Umbilical cord (tissue), 2 donors: ENCODE data around the gene DDX25. TPM values are rescaled to one million over a fixed set of nuclear protein-coding genes. Genes with fewer than 3 reads are reported as not detected.

Experiments
- DNase-seq: peaks from one replicate; pipeline ENCODE4 v3.0.0-alpha.2; 2015; ENCODE audit warnings: low spot score
- total RNA-seq: library from RNA; depleted of rRNA; stranded (reverse); fragments of >200 nt; gene quantifications from one replicate; pipeline ENCODE4 v1.2.3, GENCODE V29; 2014; ENCODE audit warnings: low replicate concordance; ENCODE audit not compliant: insufficient read depth

The DDX25 gene
- total RNA-seq, 1 donor from 2014 or later: 2.2 TPM

DNA sequence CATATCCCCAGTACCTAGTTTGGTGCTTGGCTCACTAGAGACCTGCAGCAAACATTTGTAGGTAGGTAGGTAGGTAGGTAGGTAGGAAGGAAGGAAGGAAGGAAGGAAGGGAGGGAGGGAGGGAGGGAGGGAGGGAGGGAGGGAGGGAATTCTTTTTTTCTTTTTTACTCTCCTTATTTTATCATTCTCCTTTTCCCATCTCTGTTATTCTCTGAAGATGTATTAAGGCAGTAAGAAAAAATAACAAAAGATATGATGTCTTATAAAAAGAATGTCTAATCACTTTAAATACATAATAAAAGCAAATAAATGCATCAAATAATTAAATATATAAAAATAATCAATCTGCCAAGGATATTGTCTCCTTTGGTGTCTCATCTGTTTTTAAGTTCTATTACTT lies 70.0 kb downstream of the DDX25 start:
- no peak for DNase-seq

DNA sequence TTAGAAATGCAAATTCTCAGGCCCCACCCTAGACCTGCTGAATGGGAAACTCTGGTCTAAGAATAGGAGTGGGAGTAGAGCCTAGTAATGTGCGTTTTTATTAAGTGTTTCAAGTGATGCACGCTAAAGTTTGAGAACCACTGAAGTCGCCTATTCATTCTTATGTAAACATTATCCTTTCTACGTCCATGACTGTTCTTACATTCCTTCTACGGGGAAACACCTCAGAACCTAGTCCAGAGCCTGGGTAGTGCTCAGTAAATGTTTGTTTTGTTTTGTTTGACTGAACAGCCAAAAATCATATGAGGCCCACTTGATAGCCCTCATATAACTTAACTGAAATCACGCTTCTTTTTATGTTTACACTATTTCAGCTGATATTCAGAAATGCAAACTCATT lies 71.3 kb downstream of the DDX25 start:
- DNase-seq: no peak

DNA sequence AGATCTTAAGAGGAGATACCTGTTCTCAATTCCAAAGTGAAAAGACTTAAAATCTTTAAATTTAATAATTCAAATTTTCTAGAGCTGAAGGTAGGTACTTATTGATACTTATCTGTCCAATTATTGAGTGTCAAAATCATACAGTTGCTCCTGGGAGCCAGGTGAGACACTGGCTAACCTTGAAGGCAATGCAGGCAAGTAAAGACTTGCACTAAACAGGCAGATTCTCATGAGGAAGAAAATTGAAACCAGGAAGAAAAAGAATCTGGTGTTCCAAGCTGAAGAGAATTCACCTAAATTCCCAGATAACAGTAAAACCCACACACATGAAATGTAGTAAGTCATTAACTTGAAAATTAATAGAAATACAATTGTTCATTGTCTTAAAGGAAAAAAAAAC lies 71.8 kb downstream of the DDX25 start:
- DNase-seq: no peak

DNA sequence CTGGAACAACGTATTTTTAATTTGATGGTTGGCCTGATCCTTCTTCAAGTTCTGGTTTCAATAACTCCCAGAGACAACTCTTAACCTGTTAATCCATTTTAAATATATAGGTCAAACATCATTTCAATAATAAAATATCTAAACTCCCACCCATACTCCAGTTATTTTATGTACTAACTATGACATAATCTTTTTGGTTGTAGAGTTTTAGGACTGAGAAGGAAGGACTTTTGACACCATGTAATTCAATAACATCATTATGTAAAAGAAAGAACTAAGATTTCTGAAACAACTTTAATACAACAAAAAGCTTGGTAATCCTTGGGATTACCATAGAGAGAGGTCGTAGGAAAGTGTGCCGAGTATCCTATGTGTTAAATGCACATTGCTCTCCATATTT lies 73.0 kb downstream of the DDX25 start:
- DNase-seq: no peak

DNA sequence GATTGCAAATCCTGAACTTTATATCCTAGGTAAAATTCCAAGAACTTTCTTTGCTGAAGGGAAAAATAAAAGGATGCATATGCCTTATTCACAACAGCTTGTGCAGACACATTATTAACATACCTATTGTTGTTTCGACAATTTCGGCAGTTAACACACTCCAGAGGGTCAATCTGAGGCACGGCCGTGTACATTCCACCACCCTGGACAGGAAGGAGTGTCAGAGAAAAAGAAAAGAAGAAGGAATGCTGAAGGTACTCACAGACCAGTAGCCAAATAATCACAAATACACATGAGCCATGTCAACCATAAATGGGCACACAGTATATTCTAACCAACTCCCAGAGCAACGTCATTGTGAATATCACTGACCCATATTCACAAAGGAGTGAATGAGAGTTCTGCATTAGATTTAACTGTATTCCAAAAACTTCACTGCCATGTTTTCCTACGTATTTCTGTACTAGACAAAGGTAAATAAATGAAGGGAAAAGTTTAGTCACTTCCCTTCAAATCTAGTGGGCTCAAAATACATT lies 73.9 kb downstream of the DDX25 start:
- no peak for DNase-seq

Other genes with a start within 250 kb of the DDX25 start
- 2.2 TPM for gene ACRV1, start 223.7 kb upstream of the DDX25 start, total RNA-seq
- gene PATE1, start 158.2 kb upstream of the DDX25 start, total RNA-seq: 0.96 TPM
- gene PATE2, start 125.7 kb upstream of the DDX25 start, total RNA-seq: 12.5 TPM
- gene PATE3, start 116.4 kb upstream of the DDX25 start, total RNA-seq: not detected
- gene PATE4, start 71.2 kb upstream of the DDX25 start, total RNA-seq: 5.3 TPM
- gene HYLS1, start 16.8 kb upstream of the DDX25 start, total RNA-seq: 12.8 TPM
- 22.6 TPM for gene PUS3, start 1.3 kb upstream of the DDX25 start, total RNA-seq
- 0.24 TPM for gene VSIG10L2, start 41.5 kb downstream of the DDX25 start, total RNA-seq
- 50.3 TPM for gene CDON, start 158.4 kb downstream of the DDX25 start, total RNA-seq